K562 (cell line): ENCODE data around the gene ACOT13.

Experiments
- CBX2 ChIP-seq: fragments of 200-600 bp; sonication (generic); IDR thresholded peaks from one replicate; pipeline ENCODE4 v1.6.1; 2012; ENCODE audit warnings: mild to moderate bottlenecking, low read length, inconsistent platforms; ENCODE audit not compliant: insufficient read depth, poor library complexity, severe bottlenecking
- CTCF ChIP-seq, 3 experiments: IDR thresholded peaks in 2 of 3; conservative IDR thresholded peaks in 1 of 3; 2 replicates each; pipeline ENCODE4 v1.5.1; 2011 to 2012; ENCODE audit warnings: low read length in 3 of 3, mild to moderate bottlenecking in 3 of 3, control low read depth in 2 of 3, improper control_type of control experiment in 1 of 3, inconsistent platforms in 1 of 3, low read depth in 1 of 3, mixed read lengths in 1 of 3, moderate library complexity in 1 of 3; ENCODE audit not compliant: insufficient read depth in 2 of 3
- ELF4 ChIP-seq: fragments of 450-650 bp; formaldehyde crosslinking; IDR thresholded peaks from 2 replicates; pipeline ENCODE4 v1.4.0; 2022; ENCODE audit warnings: missing genetic modification characterization
- EZH2 ChIP-seq: IDR thresholded peaks from 2 replicates; pipeline ENCODE4 v1.6.1; 2012; ENCODE audit warnings: low read depth, mild to moderate bottlenecking, inconsistent platforms, low read length, borderline replicate concordance
- MYC ChIP-seq, 2 experiments: fragments of 250-450 bp in 1 of 2; sonication (Bioruptor Pico) in 1 of 2; IDR thresholded peaks; 2 replicates each; pipeline versions ENCODE4 v1.5.1 to v1.6.1; 2012 to 2021; ENCODE audit warnings: low read depth in 2 of 2, borderline replicate concordance in 1 of 2, improper control_type of control experiment in 1 of 2, low read length in 1 of 2, mild to moderate bottlenecking in 1 of 2, moderate library complexity in 1 of 2
- NFIC ChIP-seq: fragments of 450-650 bp; IDR thresholded peaks from 2 replicates; pipeline ENCODE4 v1.6.1; 2017; ENCODE audit warnings: mild to moderate bottlenecking, inconsistent platforms
- POLR2A ChIP-seq: fragments of 450-650 bp; conservative IDR thresholded peaks from 2 replicates; pipeline ENCODE4 v1.6.1; 2016
- TAF1 ChIP-seq: IDR thresholded peaks from 2 replicates; pipeline ENCODE4 v1.6.1; 2011; ENCODE audit warnings: mild to moderate bottlenecking, low read length, moderate library complexity; ENCODE audit not compliant: insufficient read depth, control insufficient read depth, severe bottlenecking; ENCODE audit errors: extremely low read depth
- TRIM28 ChIP-seq: fragments of 450-650 bp; IDR thresholded peaks from 2 replicates; pipeline ENCODE4 v1.6.1; 2017
- YY1 ChIP-seq, 3 experiments: IDR thresholded peaks; 2 replicates each; pipeline ENCODE4 v1.6.1; 2011; ENCODE audit warnings: low read length in 2 of 3, mild to moderate bottlenecking in 2 of 3, moderate library complexity in 2 of 3, borderline replicate concordance in 1 of 3, control low read depth in 1 of 3, low read depth in 1 of 3; ENCODE audit not compliant: insufficient read depth in 3 of 3, insufficient replicate concordance in 2 of 3, control insufficient read depth in 1 of 3, insufficient read length in 1 of 3; ENCODE audit errors: extremely low read depth in 1 of 3
- ZNF512 ChIP-seq: IDR thresholded peaks from 2 replicates; pipeline ENCODE4 v1.6.1; 2016; ENCODE audit warnings: missing genetic modification characterization, missing compliant biosample characterization

- TF ChIP-seq CTCF (IDR thresholded peaks at IDR 0.05 in 2 of 3, conservative IDR thresholded peaks at IDR 0.05 in 1 of 3; ENCODE audit: insufficient read depth in 2 of 3, low read depth in 1 of 3, low read length in 3 of 3) = no peak
- no peak for TF ChIP-seq MYC (IDR thresholded peaks at IDR 0.05; ENCODE audit: low read depth, low read length)
- no peak for TF ChIP-seq MYC (CRISPR knock-in tag; IDR thresholded peaks at IDR 0.05; ENCODE audit: borderline replicate concordance, low read depth)
- TF ChIP-seq POLR2A = no peak
- TF ChIP-seq TRIM28 = no peak
- TF ChIP-seq ELF4 = no peak
- no peak for TF ChIP-seq EZH2
- no peak for TF ChIP-seq CBX2
- TF ChIP-seq YY1 (IDR thresholded peaks at IDR 0.05; ENCODE audit: borderline replicate concordance in 1 of 3, control insufficient read depth in 1 of 3, extremely low read depth in 1 of 3, insufficient read depth in 3 of 3, insufficient read length in 1 of 3, insufficient replicate concordance in 2 of 3, low read depth in 1 of 3, low read length in 2 of 3) = no peak
- TF ChIP-seq ZNF512 (tag) = no peak
- TF ChIP-seq TAF1 = no peak
- TF ChIP-seq NFIC = no peak
These were observed 22.5 kb upstream of the ACOT13 start for GRCh38 chr6:24644377-24644776.
